Mesendoderm (in vitro differentiated cells): ENCODE data around the gene CLSTN2.

Experiments
- DNase-seq: peaks from one replicate; pipeline ENCODE4 v3.0.0; 2013
- H2AK5ac ChIP-seq: 2 replicates; pipeline ENCODE4 v1.6.1; 2013; ENCODE audit warnings: low read length, inconsistent platforms
- H2BK120ac ChIP-seq: 2 replicates; pipeline ENCODE4 v1.6.1; 2013; ENCODE audit warnings: low read depth, mild to moderate bottlenecking, low read length, moderate library complexity, mixed read lengths
- H2BK15ac ChIP-seq: replicated peaks from 2 replicates; pipeline ENCODE4 v1.6.1; 2013; ENCODE audit warnings: low read depth, mild to moderate bottlenecking, moderate library complexity
- H2BK5ac ChIP-seq: 2 replicates; pipeline ENCODE4 v1.6.1; 2013; ENCODE audit warnings: low read length, inconsistent platforms
- H3K18ac ChIP-seq: 2 replicates; pipeline ENCODE4 v1.6.1; 2013; ENCODE audit warnings: mild to moderate bottlenecking, low read length, mixed read lengths
- H3K23ac ChIP-seq: one replicate; pipeline ENCODE4 v1.6.1; 2013; ENCODE audit warnings: low read length
- H3K27ac ChIP-seq: 2 replicates; pipeline ENCODE4 v1.5.1; 2013; ENCODE audit warnings: low read depth, mild to moderate bottlenecking, inconsistent platforms, low read length, moderate library complexity
- H3K27me3 ChIP-seq: 2 replicates; pipeline ENCODE4 v1.6.1; 2013; ENCODE audit warnings: low read length, control low read depth, mild to moderate bottlenecking, inconsistent platforms; ENCODE audit not compliant: insufficient read depth, poor library complexity
- H3K36me3 ChIP-seq: 2 replicates; pipeline ENCODE4 v1.6.1; 2013; ENCODE audit warnings: low read length, inconsistent platforms; ENCODE audit not compliant: control insufficient read depth, insufficient read depth
- H3K4ac ChIP-seq: one replicate; pipeline ENCODE4 v1.6.1; 2013; ENCODE audit warnings: low read depth, mild to moderate bottlenecking, low read length, moderate library complexity
- H3K4me1 ChIP-seq: 2 replicates; pipeline ENCODE4 v1.6.1; 2013; ENCODE audit warnings: low read depth, low read length, inconsistent platforms; ENCODE audit not compliant: control insufficient read depth
- H3K4me2 ChIP-seq: 2 replicates; pipeline ENCODE4 v1.6.1; 2013; ENCODE audit warnings: low read length
- H3K4me3 ChIP-seq: 2 replicates; pipeline ENCODE4 v1.5.1; 2013; ENCODE audit warnings: mild to moderate bottlenecking, low read length
- H3K56ac ChIP-seq: one replicate; pipeline ENCODE4 v1.6.1; 2013; ENCODE audit warnings: low read length
- H3K79me1 ChIP-seq: 2 replicates; pipeline ENCODE4 v1.6.1; 2013; ENCODE audit warnings: low read length, inconsistent platforms
- H3K79me2 ChIP-seq: 2 replicates; pipeline ENCODE4 v1.6.1; 2013; ENCODE audit warnings: mild to moderate bottlenecking, low read length; ENCODE audit not compliant: control insufficient read depth, insufficient read depth
- H3K9ac ChIP-seq: 2 replicates; pipeline ENCODE4 v1.6.1; 2013; ENCODE audit warnings: low read length, inconsistent platforms
- H4K5ac ChIP-seq: one replicate; pipeline ENCODE4 v1.6.1; 2013; ENCODE audit warnings: low read length
- H4K8ac ChIP-seq: one replicate; pipeline ENCODE4 v1.6.1; 2013; ENCODE audit warnings: low read depth, mild to moderate bottlenecking, control low read depth, low read length, moderate library complexity
- WGBS: extraction: QIAGEN DNeasy Blood & Tissue Kit; methylation state at CpG from one replicate; pipeline ENCODE4 v1.1.7; 2013; ENCODE audit warnings: low lambda C conversion rate, missing lambda C conversion rate; ENCODE audit not compliant: insufficient coverage; ENCODE audit errors: extremely low coverage; 5-methylcytosine and 5-hydroxymethylcytosine counted together

Gene CLSTN2

DNA sequence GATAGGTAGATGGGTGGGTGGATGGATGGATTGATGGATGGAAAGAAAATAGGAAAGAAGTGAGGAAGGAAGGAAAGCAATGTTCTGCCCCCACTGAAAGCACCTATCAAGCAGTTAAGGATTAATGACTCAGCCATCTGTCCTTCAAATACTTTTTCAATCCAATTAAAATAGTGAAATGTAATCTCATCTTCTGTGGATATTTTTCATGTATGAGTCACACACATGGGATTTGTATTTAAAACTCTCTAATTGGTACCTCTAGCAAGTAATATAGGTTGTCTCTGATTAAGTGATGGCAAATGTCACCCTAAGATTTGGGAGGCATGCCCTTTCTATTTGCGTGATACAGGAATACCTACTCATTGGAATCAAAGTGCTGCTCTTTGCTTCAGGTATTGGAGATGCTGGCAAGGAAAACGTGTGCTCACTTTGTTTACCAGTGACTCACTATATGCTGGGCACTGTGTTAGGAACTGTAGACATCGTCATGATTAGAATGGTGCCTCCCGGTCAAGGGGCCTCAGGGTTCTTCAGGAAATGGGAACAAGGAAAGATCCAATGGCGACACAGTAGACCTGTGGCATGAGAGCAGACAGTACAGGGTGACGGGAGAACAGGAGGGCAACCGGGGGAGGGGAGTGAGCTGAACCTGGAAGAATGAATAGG lies 230.1 kb downstream of the CLSTN2 start:
- H2BK5ac ChIP-seq = no peak overlapping the region
- H2AK5ac ChIP-seq = no peak overlapping the region
- H3K23ac ChIP-seq = no peak overlapping the region
- no peaks in the 10 kb centered on the region for H3K79me1 ChIP-seq
- no peaks in the 10 kb centered on the region for H3K4me1 ChIP-seq
- no peak overlapping the region for H3K18ac ChIP-seq
- H3K56ac ChIP-seq = no peak overlapping the region
- no peak overlapping the region for H3K9ac ChIP-seq
- no peak overlapping the region for H3K4me3 ChIP-seq
- no peak overlapping the region for H3K4ac ChIP-seq
- H2BK120ac ChIP-seq = no peak overlapping the region
- H2BK15ac ChIP-seq = no peak overlapping the region
- DNase-seq = no peak
- no peaks in the 10 kb centered on the region for H3K36me3 ChIP-seq
- no peaks in the 10 kb centered on the region for H3K79me2 ChIP-seq
- no peak overlapping the region for H4K5ac ChIP-seq
- no peak overlapping the region for H3K27ac ChIP-seq
- WGBS = no CpG with 5 or more reads among the region's 7 CpGs
- no peak overlapping the region for H4K8ac ChIP-seq
- no peaks in the 10 kb centered on the region for H3K27me3 ChIP-seq
- H3K4me2 ChIP-seq = no peak overlapping the region

DNA sequence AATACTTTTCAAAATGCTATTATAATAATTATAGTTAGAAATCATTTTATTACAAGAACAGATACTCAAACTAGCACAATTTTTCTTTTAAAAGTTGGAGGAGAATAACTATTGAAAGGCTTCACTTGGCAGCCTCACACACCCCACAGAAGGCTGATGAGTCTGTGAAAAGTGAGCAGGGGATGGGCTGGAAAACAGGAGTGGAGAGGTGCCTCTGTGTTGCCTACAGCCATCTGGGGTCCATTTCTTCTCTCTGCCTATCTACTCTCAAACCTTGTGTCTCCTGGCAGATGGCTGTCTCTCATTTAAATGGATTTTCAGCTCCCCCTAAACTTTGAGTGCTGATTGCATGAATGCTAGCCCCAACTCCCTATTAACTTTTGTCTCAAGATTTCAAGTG lies 230.8 kb downstream of the CLSTN2 start:
- Histone ChIP-seq H3K56ac (no peak overlapping the region), H2BK5ac (no peak overlapping the region), H3K9ac (no peak overlapping the region), H3K18ac (no peak overlapping the region), H3K27me3 (no peaks in the 10 kb centered on the region), H3K4me2 (no peak overlapping the region), H2BK120ac (no peak overlapping the region), H3K4me3 (no peak overlapping the region), H3K23ac (no peak overlapping the region), H4K5ac (no peak overlapping the region), H3K79me2 (no peaks in the 10 kb centered on the region), H3K36me3 (no peaks in the 10 kb centered on the region), H3K27ac (no peak overlapping the region), H2AK5ac (no peak overlapping the region), H3K79me1 (no peaks in the 10 kb centered on the region), H3K4ac (no peak overlapping the region), H3K4me1 (no peaks in the 10 kb centered on the region), H4K8ac (no peak overlapping the region), H2BK15ac (no peak overlapping the region)
- no peak for DNase-seq

DNA sequence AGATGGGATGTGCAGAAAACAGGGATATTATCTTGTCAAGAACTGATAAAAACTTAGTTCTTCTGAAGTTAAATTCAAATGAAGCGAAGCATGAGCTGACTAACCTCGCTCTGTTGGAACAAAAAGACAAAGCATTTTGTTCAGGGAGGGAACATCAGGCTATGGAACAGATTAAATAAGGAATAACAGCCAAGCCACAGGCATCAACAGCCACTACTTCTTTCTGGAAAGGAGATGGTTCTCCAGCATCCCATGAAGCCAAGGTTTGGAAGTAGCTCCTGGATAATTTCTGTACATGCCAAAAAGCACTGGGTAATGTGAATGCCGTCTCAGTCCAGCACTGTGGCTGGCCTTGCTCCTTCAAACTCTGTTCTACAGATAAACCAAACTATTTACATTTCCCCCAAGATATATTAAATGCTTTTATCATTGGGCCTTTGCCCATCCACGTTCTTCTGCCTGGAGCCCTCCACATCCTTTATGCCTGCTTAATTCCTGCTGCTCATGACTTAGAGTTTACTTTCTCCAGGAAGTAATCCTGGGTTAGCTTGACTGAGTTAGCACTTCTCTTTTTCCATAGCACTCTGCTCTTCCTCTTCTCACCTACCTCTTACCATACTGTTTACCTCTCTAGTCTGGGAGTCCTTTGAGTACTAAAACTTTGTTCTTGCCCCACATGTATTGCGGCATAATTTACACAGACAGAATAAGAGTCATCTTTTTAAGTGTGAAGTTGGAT lies 232.0 kb downstream of the CLSTN2 start:
- WGBS = no CpG with 5 or more reads among the region's 5 CpGs
- Histone ChIP-seq H3K56ac (no peak overlapping the region), H4K5ac (no peak overlapping the region), H3K36me3 (no peaks in the 10 kb centered on the region), H2AK5ac (no peak overlapping the region), H3K9ac (no peak overlapping the region), H2BK120ac (no peak overlapping the region), H3K23ac (no peak overlapping the region), H3K27ac (no peak overlapping the region), H3K4me2 (no peak overlapping the region), H3K79me1 (no peaks in the 10 kb centered on the region), H3K27me3 (no peaks in the 10 kb centered on the region), H3K4me3 (no peak overlapping the region), H2BK15ac (no peak overlapping the region), H3K79me2 (no peaks in the 10 kb centered on the region), H4K8ac (no peak overlapping the region), H2BK5ac (no peak overlapping the region), H3K18ac (no peak overlapping the region), H3K4ac (no peak overlapping the region), H3K4me1 (no peaks in the 10 kb centered on the region)
- DNase-seq = no peak

DNA sequence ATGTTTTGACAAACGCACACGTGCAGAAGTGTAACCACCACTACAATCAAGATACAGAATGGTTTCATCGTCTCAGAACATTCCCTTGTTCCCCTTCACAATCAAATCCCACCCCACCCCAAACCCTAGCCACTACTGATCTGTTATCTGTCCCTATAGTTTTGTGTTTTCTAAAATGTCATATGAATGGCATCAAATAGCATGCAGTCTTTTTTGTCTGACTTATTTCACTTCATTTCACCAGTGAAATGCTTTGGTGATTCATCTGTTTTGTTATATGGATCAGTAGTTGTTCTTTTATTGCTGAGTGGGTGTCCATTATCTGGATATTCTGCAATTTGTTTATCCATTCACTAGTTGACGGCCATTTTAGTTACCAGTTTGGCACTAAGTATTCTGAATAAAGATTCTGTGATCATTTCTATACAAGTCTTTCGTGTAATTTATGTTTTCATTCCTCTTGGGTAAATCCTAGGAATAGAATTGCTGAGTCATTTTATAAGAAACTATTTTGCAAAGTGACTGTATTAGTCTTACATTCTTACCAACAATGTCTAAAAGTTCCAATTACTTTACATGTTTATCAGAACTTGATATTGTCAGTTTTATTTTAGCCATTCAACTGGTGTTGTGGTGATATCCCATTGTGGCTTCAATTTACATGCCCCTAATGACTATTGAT lies 232.8 kb downstream of the CLSTN2 start:
- Histone ChIP-seq H3K56ac (no peak overlapping the region), H3K27ac (no peak overlapping the region), H3K79me1 (no peaks in the 10 kb centered on the region), H3K4ac (no peak overlapping the region), H2BK15ac (no peak overlapping the region), H3K79me2 (no peaks in the 10 kb centered on the region), H3K23ac (no peak overlapping the region), H4K5ac (no peak overlapping the region), H3K4me1 (no peaks in the 10 kb centered on the region), H3K9ac (no peak overlapping the region), H4K8ac (no peak overlapping the region), H3K27me3 (no peaks in the 10 kb centered on the region), H3K18ac (no peak overlapping the region), H3K4me2 (no peak overlapping the region), H2AK5ac (no peak overlapping the region), H2BK5ac (no peak overlapping the region), H3K4me3 (no peak overlapping the region), H2BK120ac (no peak overlapping the region), H3K36me3 (no peaks in the 10 kb centered on the region)
- WGBS = no CpG with 5 or more reads among the region's 5 CpGs
- DNase-seq = no peak

DNA sequence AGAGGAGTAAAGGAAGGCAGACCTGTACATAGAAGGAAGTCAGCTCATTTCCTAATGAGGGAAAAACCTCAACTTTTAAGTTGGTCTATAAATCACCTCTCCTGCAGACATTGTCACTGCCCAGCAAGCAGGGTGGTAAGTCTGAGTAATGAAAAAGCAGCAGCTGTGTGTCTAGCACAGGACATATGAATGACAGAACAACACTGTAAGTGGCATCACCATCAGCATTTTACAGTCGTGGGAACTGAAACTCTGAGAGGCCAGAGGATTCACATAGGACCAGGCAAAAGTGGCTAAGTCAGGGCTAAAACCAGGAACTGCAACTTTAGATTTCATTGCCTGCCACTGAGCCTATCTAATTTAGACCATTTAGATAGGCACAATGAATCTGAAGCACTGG lies 235.6 kb downstream of the CLSTN2 start:
- Histone ChIP-seq H3K36me3 (no peaks in the 10 kb centered on the region), H3K79me1 (no peaks in the 10 kb centered on the region), H2BK15ac (no peak overlapping the region), H2AK5ac (no peak overlapping the region), H3K9ac (no peak overlapping the region), H3K4me2 (no peak overlapping the region), H2BK5ac (no peak overlapping the region), H2BK120ac (no peak overlapping the region), H3K79me2 (no peaks in the 10 kb centered on the region), H3K56ac (no peak overlapping the region), H3K18ac (no peak overlapping the region), H3K27me3 (no peaks in the 10 kb centered on the region), H3K4ac (no peak overlapping the region), H3K4me3 (no peak overlapping the region), H3K27ac (no peak overlapping the region), H3K23ac (no peak overlapping the region), H3K4me1 (no peaks in the 10 kb centered on the region), H4K5ac (no peak overlapping the region), H4K8ac (no peak overlapping the region)
- WGBS = no CpG with 5 or more reads among the region's 1 CpG
- DNase-seq = no peak
